Measurements from ENCODE around the gene CHPF2.

The CHPF2 gene

DNA sequence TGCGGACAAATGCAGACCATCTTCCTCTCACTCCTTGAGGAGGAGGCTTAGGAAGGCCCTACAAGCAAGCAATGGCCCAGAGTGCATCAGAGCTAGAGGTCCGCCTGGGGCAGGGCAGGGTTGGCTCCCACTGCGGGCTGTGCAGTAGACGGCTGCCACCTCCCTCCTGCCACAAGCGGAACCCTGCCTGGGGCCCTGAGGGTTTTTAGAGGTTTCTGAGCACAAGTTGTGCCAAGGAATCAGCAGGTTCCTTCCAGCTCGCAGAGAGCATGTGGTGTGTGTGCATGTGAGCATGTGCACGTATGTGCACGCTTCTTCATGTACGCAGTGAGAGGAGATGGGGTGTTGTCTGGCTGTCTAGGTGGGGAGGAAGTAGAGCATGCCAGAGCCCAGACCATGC lies 42.1 kb downstream of the CHPF2 start:
- H3K4me3 ChIP-seq (ENCODE audit: low read depth, low read length): no peak overlapping the region
- CTCF ChIA-PET: interaction anchor here (1.6 kb wide), 1 partner anchor 31 kb away, joined by 5 read pairs; no protein-coding TSS in a partner anchor
- H3K27ac ChIP-seq (ENCODE audit: extremely low read depth, low read depth, low read length): no peak overlapping the region
- TF ChIP-seq ZIC2 (tag by site-specific recombination; IDR thresholded peaks at IDR 0.05) (0 out of 2 replicates have a peak, but pooled peaks have one; percentile 30), ZNF341 (tag by site-specific recombination; IDR thresholded peaks at IDR 0.05; ENCODE audit: low read depth) (peak; percentile 68)
- TF ChIP-seq, protein P1, sequence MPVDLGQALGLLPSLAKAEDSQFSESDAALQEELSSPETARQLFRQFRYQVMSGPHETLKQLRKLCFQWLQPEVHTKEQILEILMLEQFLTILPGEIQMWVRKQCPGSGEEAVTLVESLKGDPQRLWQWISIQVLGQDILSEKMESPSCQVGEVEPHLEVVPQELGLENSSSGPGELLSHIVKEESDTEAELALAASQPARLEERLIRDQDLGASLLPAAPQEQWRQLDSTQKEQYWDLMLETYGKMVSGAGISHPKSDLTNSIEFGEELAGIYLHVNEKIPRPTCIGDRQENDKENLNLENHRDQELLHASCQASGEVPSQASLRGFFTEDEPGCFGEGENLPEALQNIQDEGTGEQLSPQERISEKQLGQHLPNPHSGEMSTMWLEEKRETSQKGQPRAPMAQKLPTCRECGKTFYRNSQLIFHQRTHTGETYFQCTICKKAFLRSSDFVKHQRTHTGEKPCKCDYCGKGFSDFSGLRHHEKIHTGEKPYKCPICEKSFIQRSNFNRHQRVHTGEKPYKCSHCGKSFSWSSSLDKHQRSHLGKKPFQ (tag by site-specific recombination; IDR thresholded peaks at IDR 0.05): no peak
- peaks cover 0 to 8% of the 10 kb centered on the region in 2 experiments; a peak in 1 of 3 replicates for H3K36me3 ChIP-seq (ENCODE audit: control insufficient read depth in 2 of 2, insufficient read depth in 1 of 2, low read length in 2 of 2)
- H3K9me3 ChIP-seq (ENCODE audit: control insufficient read depth, insufficient read depth, low read depth, low read length): no peaks in the 10 kb centered on the region
- POLR2A ChIA-PET: no interaction called here
- no peaks in the 10 kb centered on the region for H3K4me1 ChIP-seq (ENCODE audit: control insufficient read depth, insufficient read depth, low read length)

DNA sequence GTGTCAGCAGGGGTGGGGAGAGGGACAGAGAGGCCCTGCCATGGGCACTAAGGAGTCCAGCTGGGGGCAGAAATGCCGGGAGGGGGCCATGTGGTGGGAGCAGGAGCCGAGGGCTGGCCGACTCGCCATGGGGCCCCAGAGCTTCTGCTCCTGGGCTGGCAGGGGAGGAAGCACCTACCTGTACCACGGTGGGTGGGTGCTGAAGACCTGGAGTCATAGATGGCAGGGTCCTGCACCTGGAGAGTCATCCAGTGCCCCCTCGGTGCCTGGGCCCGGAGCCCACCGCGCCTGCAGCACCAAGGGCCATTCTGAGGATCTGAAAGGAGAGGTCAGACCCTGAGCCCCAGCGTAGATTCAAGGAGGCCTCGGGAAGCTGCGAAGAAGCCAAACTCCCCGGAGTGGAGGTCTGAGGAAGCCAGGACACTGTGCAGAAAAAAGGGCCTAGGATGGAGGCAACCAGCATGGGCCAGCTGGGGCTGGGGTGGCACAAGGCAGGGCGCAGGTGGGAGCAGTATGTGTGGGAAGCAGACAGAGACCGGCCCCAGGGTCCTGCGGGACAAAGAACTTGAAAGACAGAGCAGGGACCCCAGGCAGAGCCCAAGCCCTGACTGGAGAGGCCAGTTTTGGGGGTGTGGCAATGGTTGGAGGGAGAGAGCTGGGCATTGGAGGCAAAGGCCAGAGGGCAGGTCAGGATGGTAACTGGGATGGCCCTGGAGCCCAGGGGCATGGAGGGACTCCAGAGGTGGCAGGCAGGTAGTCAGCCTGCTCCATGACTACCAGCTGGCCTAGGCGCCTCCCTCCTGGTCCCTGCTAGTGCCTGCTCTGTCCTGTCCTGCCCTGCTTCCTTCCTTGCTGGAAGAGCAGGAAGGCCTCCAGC lies 42.9 kb downstream of the CHPF2 start:
- Histone ChIP-seq H3K4me1 (ENCODE audit: control insufficient read depth, insufficient read depth, low read length) (no peaks in the 10 kb centered on the region), H3K27ac (ENCODE audit: extremely low read depth, low read depth, low read length) (no peak overlapping the region), H3K4me3 (ENCODE audit: low read depth, low read length) (no peak overlapping the region), H3K36me3 (ENCODE audit: control insufficient read depth in 2 of 2, insufficient read depth in 1 of 2, low read length in 2 of 2) (peaks cover 0 to 8% of the 10 kb centered on the region in 2 experiments; a peak in 1 of 3 replicates), H3K9me3 (ENCODE audit: control insufficient read depth, insufficient read depth, low read depth, low read length) (no peaks in the 10 kb centered on the region)
- ChIA-PET POLR2A (no interaction called here), CTCF (interaction anchor here (1.1 to 1.6 kb wide), 2 partner anchors 8 to 31 kb away, joined by 4 to 5 read pairs; no protein-coding TSS in a partner anchor)
- TF ChIP-seq, protein P2, sequence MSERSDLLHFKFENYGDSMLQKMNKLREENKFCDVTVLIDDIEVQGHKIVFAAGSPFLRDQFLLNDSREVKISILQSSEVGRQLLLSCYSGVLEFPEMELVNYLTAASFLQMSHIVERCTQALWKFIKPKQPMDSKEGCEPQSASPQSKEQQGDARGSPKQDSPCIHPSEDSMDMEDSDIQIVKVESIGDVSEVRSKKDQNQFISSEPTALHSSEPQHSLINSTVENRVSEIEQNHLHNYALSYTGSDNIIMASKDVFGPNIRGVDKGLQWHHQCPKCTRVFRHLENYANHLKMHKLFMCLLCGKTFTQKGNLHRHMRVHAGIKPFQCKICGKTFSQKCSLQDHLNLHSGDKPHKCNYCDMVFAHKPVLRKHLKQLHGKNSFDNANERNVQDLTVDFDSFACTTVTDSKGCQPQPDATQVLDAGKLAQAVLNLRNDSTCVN (tag by site-specific recombination; optimal IDR thresholded peaks at IDR 0.05): no peak
- TF ChIP-seq, protein P3, sequence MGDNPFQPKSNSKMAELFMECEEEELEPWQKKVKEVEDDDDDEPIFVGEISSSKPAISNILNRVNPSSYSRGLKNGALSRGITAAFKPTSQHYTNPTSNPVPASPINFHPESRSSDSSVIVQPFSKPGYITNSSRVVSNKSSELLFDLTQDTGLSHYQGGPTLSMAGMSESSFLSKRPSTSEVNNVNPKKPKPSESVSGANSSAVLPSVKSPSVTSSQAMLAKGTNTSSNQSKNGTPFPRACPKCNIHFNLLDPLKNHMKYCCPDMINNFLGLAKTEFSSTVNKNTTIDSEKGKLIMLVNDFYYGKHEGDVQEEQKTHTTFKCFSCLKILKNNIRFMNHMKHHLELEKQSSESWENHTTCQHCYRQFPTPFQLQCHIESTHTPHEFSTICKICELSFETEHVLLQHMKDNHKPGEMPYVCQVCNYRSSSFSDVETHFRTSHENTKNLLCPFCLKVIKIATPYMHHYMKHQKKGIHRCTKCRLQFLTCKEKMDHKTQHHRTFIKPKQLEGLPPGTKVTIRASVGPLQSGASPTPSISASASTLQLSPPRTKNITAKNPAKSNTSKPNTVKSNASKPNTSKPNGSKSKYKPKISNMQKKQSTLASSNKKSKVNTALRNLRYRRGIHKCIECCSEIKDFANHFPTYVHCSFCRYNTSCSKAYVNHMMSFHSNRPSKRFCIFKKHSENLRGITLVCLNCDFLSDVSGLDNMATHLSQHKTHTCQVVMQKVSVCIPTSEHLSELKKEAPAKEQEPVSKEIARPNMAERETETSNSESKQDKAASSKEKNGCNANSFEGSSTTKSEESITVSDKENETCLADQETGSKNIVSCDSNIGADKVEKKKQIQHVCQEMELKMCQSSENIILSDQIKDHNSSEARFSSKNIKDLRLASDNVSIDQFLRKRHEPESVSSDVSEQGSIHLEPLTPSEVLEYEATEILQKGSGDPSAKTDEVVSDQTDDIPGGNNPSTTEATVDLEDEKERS (tag by site-specific recombination; IDR thresholded peaks at IDR 0.05): no peak
- TF ChIP-seq ZNF335 (tag by site-specific recombination; conservative IDR thresholded peaks at IDR 0.05): 0 out of 2 replicates have a peak, but pooled peaks have one; percentile 11

GRCh38 chr7:151275813-151276577 lies 43.7 kb downstream of the CHPF2 start:
- ChIA-PET POLR2A (no interaction called here), CTCF (interaction anchor here (0.6 to 1.1 kb wide), 2 partner anchors 9 to 29 kb away, joined by 3 to 4 read pairs; no protein-coding TSS in a partner anchor)
- H3K36me3 ChIP-seq (ENCODE audit: control insufficient read depth in 2 of 2, insufficient read depth in 1 of 2, low read length in 2 of 2): peaks cover 0 to 8% of the 10 kb centered on the region in 2 experiments; a peak in 1 of 3 replicates
- no peaks in the 10 kb centered on the region for H3K9me3 ChIP-seq (ENCODE audit: control insufficient read depth, insufficient read depth, low read depth, low read length)
- no peak overlapping the region for H3K27ac ChIP-seq (ENCODE audit: extremely low read depth, low read depth, low read length)
- no peaks in the 10 kb centered on the region for H3K4me1 ChIP-seq (ENCODE audit: control insufficient read depth, insufficient read depth, low read length)
- no peak overlapping the region; the same call in 1 of the 2 replicates for H3K4me3 ChIP-seq (ENCODE audit: low read depth, low read length)
- no peak for TF ChIP-seq ZFP41 (tag by site-specific recombination; IDR thresholded peaks at IDR 0.05; ENCODE audit: borderline replicate concordance)
- TF ChIP-seq EGR2 (tag by site-specific recombination; IDR thresholded peaks at IDR 0.05; ENCODE audit: low read depth): no peak
- no peak for TF ChIP-seq ZNF302 (tag by site-specific recombination; IDR thresholded peaks at IDR 0.05; ENCODE audit: low read depth)
- 0 out of 2 replicates have a peak, but pooled peaks have one; percentile 57 for TF ChIP-seq GLI4 (tag by site-specific recombination; IDR thresholded peaks at IDR 0.05)
- TF ChIP-seq ZBTB7A (tag by site-specific recombination; IDR thresholded peaks at IDR 0.05; ENCODE audit: low read depth): 0 out of 2 replicates have a peak, but pooled peaks have one; percentile 23
- TF ChIP-seq ZNF10 (tag by site-specific recombination; IDR thresholded peaks at IDR 0.05): no peak
- no peak for TF ChIP-seq IKZF3 (tag by site-specific recombination; IDR thresholded peaks at IDR 0.05)
- 0 out of 2 replicates have a peak, but pooled peaks have one; percentile 46 for TF ChIP-seq ZNF391 (tag by site-specific recombination; IDR thresholded peaks at IDR 0.05; ENCODE audit: borderline replicate concordance, low read depth)
- no peak for TF ChIP-seq ZNF555 (tag by site-specific recombination; conservative IDR thresholded peaks at IDR 0.05)
- no peak for TF ChIP-seq ZNF133 (tag by site-specific recombination; IDR thresholded peaks at IDR 0.05)
- TF ChIP-seq ZNF670 (tag by site-specific recombination; IDR thresholded peaks at IDR 0.05; ENCODE audit: low read depth): no peak
- no peak for TF ChIP-seq ZNF175 (tag by site-specific recombination; IDR thresholded peaks at IDR 0.05)
- TF ChIP-seq ZNF549 (tag by site-specific recombination; IDR thresholded peaks at IDR 0.05): no peak
- TF ChIP-seq ZFP3 (tag by site-specific recombination; IDR thresholded peaks at IDR 0.05; ENCODE audit: low read depth): no peak
- TF ChIP-seq ZNF16 (tag by site-specific recombination; IDR thresholded peaks at IDR 0.05; ENCODE audit: low read depth): no peak
- no peak for TF ChIP-seq ZNF488 (tag by site-specific recombination; IDR thresholded peaks at IDR 0.05)
